Measurements from ENCODE around the gene ELOB.

Gene ELOB

DNA sequence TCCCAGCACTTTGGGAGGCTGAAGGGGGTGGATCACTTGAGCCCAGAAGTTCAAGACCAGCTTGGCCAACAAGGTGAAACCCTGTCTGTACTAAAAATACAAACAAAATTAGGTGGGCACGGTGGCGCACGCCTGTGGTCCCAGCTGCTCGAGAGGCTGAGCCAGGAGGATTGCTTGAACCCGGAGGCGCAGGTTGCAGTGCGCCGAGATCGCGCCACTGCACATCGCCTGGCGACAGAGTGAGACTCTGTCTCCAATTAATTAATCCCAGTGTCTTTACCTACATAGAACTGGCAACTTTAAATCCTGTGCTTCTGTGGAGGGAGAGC lies 1.5 kb upstream of the ELOB start:
- no peaks in the 10 kb centered on the region for H3K9me3 Mint-ChIP-seq
- H3K27ac Mint-ChIP-seq: peak overlapping the region; percentile 99
- peak overlapping the region; percentile 91 for H3K4me3 Mint-ChIP-seq
- no peak for ATAC-seq
- H3K36me3 Mint-ChIP-seq: no peaks in the 10 kb centered on the region
- H3K27me3 Mint-ChIP-seq: no peaks in the 10 kb centered on the region
- H3K4me1 Mint-ChIP-seq: peaks cover 33% of the 10 kb centered on the region

DNA sequence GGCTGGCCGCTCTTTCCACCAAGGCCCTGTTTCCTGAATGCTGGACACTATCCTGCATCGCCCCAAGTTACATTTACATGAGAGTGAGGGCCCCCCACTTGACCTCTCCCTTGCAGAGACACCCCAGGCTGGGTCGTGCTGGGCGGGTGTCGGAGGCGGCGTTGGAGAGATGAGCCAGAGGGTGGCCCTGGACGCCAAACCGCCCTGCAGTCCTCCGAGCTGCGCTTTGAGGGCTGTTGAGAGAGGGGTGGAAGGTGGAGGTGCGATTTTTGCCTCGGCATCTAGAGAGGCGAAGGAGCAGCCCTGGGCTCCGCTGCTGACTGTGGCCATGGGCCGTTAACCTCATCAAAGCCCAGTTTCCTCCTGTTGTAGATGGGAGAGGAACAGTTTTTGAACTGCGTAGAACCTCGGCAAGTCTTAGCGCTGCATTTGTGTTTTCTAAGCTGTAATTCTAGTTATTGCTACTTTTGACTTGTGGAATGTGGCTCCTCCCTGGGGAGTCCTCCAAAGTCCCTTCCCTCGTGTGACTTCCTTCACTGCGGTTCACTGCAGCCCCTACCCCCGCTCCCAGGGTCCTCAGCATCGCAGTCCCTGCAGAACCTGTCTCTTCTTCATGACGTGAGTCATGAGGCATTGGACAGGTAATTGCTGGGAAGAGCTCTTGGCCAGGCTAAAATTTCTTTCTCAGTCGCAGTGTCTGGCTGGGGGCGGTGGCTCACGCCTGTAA lies 986 bp upstream of the ELOB start:
- Mint-ChIP-seq H3K36me3 (peaks cover under 1% of the 10 kb centered on the region), H3K4me3 (peak overlapping the region; percentile 91), H3K4me1 (peaks cover 33% of the 10 kb centered on the region), H3K27me3 (no peaks in the 10 kb centered on the region), H3K9me3 (no peaks in the 10 kb centered on the region), H3K27ac (peak overlapping the region; percentile 99)
- peak; percentile 40 for ATAC-seq

DNA sequence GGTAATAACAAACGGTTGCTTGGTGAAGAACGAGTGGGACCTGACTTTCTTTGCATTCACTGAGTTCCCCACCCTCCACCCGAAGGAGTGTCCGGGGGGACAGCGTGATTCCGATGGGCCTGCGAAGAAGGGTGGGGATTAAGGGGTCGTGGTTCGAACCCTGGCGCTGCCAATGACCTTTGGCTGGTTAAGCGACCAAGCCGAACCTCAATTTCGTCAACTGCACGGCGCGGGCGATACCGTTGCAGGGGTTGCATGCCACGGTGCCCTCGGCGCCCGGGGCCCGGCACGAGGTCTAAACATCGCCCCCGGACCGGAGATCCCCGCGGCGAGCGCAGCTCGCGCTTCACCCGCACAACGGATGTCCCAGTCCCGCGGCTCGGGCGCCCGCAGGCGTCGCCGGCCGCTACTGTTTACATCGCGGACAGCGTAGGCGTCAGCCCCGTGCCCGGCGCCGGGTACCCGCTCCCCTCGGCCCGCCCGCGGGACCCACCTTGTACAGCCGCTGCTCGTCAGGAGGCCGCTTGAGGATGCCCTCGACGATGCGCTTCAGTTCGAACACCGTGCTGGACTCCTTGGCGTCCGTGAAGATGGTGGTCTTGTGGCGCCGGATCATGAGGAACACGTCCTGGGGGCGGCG lies 460 bp downstream of the ELOB start:
- Mint-ChIP-seq H3K4me3 (peak overlapping the region; percentile 91), H3K9me3 (no peaks in the 10 kb centered on the region), H3K27ac (peak overlapping the region; percentile 99), H3K36me3 (peaks cover 13% of the 10 kb centered on the region), H3K4me1 (peaks cover 40% of the 10 kb centered on the region), H3K27me3 (no peaks in the 10 kb centered on the region)
- peak; percentile 65 for ATAC-seq

DNA sequence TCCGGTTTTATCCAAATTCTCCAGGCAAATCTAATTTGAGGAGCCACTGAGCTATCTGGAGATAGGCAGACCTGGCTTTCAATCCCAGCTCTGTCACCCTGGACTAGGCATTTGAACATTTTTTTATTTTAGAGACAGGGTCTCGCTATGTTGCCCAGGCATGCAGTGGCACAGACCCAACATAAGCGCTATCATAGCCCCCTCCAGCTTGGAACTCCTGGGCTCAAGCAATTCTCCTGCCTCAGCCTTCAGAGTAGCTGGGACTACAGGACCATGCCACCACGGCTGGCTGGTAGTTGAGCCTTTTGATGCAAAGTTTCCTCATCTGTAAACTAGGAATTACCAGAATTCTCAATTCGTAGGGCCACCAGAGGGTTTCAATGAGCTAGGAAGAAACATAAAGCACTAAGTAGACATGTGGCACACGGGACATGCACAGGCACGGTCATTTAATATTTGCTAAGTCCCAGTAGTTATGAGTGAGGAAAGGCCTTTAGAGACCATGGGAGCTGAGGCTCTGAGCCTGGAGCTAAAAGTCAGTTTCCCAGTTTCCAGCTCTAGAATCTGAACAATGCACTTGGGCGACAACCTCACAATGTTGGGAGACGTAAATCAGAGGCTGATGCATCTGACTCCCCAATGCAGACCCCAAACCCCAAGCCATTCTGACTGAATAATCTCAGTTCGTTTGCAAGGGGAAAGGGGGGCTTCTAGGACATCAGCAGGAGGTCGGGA lies 1.1 kb downstream of the ELOB start:
- no peak for ATAC-seq
- H3K4me3 Mint-ChIP-seq: peak overlapping the region; percentile 91
- H3K9me3 Mint-ChIP-seq: no peaks in the 10 kb centered on the region
- H3K27me3 Mint-ChIP-seq: no peaks in the 10 kb centered on the region
- peaks cover 17% of the 10 kb centered on the region for H3K36me3 Mint-ChIP-seq
- peaks cover 43% of the 10 kb centered on the region for H3K4me1 Mint-ChIP-seq
- H3K27ac Mint-ChIP-seq: peak overlapping the region; percentile 99

DNA sequence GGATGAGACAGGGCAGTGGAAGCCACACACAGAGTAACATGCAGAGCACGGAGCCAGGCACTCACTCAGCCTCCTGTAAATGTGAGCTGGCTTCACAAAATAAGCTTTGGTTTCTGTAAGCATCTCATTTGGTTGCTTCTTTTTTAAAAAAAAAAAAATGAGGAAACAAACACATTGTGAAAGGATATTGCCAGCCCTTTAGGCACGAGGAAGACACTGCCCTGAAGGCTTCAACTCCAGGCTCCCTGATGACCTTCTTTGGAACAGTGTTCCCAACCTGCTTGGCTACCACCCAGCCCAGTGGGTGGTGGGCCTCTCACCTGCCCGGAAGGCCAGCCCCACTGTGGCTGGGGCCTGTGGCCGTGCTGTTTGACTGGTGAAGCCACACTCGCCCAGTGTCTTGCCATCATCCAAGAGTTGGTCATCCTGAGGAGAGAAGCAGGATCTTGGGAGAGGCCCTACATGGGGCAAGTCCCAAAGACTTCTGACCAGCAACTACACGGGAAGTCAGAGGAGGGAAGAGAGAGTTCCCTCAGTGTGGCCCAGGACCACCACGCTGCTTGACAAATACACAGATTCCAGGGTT lies 1.9 kb downstream of the ELOB start:
- no peaks in the 10 kb centered on the region for H3K27me3 Mint-ChIP-seq
- ATAC-seq: no peak
- peaks cover 46% of the 10 kb centered on the region for H3K4me1 Mint-ChIP-seq
- peaks cover 22% of the 10 kb centered on the region for H3K36me3 Mint-ChIP-seq
- H3K9me3 Mint-ChIP-seq: no peaks in the 10 kb centered on the region
- no peak overlapping the region for H3K27ac Mint-ChIP-seq
- H3K4me3 Mint-ChIP-seq: peak overlapping the region; percentile 41

DNA sequence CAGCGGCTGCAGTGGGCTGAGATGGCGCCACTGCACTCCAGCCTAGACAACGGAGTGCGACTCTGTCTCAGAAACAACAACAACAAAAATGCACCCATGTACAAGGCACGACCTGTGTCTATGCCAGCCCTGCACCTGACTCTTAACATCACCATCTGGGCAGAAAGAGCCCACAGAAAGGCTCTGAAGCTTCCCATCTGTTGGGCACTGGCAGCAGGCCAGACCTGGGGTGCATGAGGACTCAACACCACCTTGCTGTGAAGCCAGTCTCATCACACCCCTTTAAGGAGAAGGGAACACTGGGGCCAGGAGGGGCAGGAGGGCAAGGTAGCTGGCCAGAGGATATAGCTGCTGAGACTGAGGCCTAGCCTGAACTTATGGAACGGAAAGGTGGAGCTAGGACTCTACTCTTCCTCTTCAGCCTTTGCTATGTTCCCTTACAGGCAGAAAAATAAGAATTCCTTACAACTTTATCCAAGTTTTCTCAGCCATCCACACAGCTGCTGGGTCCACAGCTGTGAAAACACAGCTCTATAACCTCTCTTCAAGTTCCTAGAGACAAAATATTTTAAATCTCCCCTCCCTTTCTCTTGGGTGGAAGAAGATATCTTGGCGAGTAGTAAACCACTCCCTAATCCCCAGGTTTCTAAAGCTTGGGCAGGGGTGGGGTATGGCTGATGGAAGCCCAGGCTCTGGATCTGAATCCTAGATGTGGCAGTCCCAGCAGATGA lies 2.8 kb downstream of the ELOB start:
- Mint-ChIP-seq H3K4me3 (no peak overlapping the region), H3K27me3 (no peaks in the 10 kb centered on the region), H3K9me3 (no peaks in the 10 kb centered on the region), H3K27ac (peak overlapping the region; percentile 24), H3K4me1 (peaks cover 47% of the 10 kb centered on the region), H3K36me3 (peaks cover 31% of the 10 kb centered on the region)
- ATAC-seq: no peak

DNA sequence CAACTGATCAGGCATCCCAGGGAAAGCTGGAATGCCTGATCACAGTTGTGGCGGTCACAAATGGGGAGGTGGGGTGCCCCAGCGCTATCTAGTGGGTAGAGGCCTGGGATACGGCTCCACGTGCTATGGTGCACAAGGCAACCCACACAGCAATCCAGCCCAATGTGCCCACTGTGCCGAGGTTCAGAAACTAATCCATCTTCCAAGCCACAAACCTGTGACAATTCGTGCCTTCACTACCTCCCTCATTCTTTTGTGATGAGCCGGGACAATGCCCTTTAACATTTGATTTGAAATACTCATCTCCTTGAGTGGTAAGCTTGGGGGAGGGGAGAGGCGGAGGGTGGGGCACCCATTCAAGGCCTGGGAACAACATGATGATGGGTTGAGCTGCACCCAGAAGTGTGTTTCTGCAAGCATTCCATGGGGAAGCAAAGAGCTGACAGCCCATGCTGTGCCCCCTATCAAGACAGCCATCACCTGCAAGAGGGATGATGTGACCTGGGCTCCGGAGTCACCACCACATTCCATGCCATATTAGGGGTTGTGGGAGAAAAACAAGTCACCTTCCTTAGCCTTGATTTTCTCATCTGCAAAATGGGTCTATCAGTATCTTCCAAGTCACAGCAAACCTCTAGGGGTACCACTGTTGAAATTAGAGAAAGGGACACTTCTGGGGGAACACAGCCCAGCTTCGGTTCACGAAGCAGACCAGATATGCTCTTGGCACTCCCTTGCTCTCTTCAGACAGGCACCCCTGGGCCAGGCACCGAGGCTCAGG lies 3.7 kb downstream of the ELOB start:
- peaks cover 49% of the 10 kb centered on the region for H3K4me1 Mint-ChIP-seq
- peak overlapping the region; percentile 7 for H3K27ac Mint-ChIP-seq
- H3K36me3 Mint-ChIP-seq: peaks cover 39% of the 10 kb centered on the region
- H3K4me3 Mint-ChIP-seq: no peak overlapping the region
- ATAC-seq: no peak
- H3K27me3 Mint-ChIP-seq: no peaks in the 10 kb centered on the region
- no peaks in the 10 kb centered on the region for H3K9me3 Mint-ChIP-seq

DNA sequence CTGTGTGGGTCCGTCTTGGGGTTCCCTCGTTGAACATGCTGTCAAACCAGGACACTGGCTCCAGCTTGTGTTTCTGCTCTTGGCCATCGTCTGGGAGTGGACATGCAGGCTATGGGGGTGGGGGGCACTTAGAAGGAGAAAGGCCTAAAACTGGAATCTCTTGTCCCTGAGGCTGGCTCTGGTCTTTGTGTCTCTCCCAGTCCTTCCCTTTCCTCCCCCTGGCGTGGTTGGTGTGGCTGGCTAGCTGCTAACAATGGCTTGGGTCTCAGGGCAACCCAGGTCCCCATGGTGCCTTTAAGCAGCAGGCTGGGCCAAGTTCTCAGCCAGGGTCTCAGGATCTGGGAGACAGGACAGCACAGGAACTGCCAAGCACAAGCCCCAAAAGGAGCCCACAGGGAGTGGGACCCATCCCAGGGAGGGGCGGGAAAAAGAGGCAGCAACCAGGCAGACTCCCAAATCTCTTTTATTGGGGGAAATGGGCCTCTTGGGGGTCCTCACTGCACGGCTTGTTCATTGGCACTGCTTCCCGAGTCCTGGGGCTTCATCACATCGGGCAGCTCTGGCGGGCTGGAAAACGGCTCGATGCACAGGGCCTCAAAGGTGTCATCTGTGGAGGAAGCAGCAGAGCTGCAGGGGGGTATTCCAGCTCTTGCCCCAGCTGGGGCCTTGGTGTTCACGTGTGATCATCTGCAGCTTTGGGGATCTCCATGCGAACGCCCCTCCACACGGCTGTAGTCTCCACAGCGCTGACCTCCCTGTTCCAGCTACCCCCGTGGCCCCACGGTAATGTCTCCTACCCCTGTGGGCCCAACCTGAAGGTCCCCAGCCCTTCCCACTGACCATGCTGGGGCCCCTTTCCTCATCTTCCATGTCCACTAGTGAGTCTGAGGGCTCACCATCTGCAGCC lies 5.3 kb downstream of the ELOB start:
- Mint-ChIP-seq H3K9me3 (no peaks in the 10 kb centered on the region), H3K4me3 (no peak overlapping the region), H3K36me3 (peaks cover 51% of the 10 kb centered on the region), H3K27ac (peak overlapping the region; percentile 27), H3K4me1 (peaks cover 48% of the 10 kb centered on the region), H3K27me3 (no peaks in the 10 kb centered on the region)
- no peak for ATAC-seq

DNA sequence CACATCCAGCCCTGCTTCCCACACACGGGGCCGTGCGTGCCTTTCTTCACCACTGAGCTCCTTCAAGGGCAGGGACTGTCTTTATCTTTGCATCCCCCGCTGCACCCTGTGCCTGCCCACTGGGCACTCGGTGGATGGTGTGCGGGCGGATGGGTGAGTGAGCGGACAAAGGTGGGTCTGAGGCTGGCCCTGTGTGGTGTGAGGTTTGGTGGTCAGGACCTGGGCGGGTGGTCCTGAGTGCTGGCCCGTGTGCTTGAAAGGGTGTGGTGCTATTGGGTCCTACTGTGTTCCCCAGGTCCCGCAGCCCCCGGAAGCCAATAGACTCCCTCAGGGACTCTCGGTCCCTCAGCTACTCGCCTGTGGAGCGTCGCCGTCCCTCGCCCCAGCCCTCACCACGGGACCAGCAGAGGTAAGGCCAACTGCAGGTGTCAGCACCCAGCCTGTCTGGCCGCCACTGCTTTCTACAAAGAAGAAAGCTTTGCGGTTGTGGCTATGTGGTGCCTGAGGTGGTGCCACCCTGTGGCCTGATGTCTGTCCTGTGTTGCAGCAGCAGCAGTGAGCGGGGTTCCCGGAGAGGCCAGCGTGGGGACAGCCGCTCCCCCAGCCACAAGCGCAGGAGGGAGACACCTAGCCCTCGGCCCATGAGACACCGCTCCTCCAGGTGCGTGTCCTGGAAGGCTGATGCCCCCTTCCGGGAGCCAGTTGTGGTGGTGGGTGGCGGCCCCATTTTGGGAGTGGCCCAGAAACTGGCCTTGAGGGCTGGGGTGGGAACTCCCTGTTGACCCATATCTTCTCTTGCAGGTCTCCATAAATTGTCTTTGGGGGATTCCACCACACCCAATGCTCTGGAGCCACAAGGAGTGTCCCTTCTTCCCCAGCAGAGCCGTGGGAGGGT lies 6.8 kb downstream of the ELOB start:
- Mint-ChIP-seq H3K36me3 (peaks cover 66% of the 10 kb centered on the region), H3K27me3 (no peaks in the 10 kb centered on the region), H3K27ac (peak overlapping the region; percentile 48), H3K4me1 (peaks cover 39% of the 10 kb centered on the region), H3K4me3 (no peak overlapping the region), H3K9me3 (no peaks in the 10 kb centered on the region)
- ATAC-seq: peak; percentile 31

DNA sequence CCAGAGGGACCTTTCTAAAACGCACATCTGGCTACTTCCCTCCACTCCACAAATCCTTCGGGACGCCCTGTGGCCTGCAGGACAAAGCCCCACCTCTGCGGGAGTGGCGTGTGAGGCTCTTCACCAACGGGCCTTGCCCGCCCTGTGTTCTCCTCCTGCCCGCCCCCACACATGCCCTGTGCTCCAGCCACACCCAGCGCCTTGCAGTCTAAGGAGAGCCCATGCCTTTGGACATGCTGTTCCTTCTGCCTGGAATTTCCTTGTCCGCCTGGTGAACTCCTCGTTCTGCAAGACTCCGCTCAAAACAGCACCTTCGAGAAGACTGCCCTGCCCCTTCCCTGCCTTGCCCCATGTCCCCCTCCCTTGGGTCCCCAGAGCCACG lies 7.4 kb downstream of the ELOB start:
- Mint-ChIP-seq H3K27me3 (no peaks in the 10 kb centered on the region), H3K9me3 (no peaks in the 10 kb centered on the region), H3K4me3 (peak overlapping the region; percentile 44), H3K4me1 (peaks cover 39% of the 10 kb centered on the region), H3K36me3 (peaks cover 72% of the 10 kb centered on the region), H3K27ac (peak overlapping the region; percentile 48)
- no peak for ATAC-seq

DNA sequence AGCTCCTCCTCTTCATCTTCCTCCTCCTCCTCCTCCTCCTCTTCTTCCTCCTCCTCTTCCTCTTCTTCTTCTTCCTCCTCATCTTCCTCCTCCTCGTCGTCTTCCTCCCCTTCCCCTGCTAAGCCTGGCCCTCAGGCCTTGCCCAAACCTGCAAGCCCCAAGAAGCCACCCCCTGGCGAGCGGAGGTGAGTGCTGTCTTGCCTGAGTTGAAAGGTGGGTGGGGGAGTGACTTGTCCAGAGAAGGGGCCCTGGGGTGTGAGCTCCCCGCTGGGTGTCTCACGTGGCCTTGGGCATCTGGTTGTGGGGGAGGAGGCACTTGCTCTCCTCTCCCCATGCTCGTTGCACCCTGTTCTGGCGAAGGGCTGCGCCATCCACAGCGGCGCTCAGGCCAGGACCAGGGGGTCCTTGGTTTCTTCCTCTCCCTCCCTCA lies 8.0 kb downstream of the ELOB start:
- no peak overlapping the region for H3K4me3 Mint-ChIP-seq
- no peaks in the 10 kb centered on the region for H3K27me3 Mint-ChIP-seq
- peaks cover 35% of the 10 kb centered on the region for H3K4me1 Mint-ChIP-seq
- H3K9me3 Mint-ChIP-seq: no peaks in the 10 kb centered on the region
- peaks cover 77% of the 10 kb centered on the region for H3K36me3 Mint-ChIP-seq
- peak overlapping the region; percentile 48 for H3K27ac Mint-ChIP-seq
- no peak for ATAC-seq

DNA sequence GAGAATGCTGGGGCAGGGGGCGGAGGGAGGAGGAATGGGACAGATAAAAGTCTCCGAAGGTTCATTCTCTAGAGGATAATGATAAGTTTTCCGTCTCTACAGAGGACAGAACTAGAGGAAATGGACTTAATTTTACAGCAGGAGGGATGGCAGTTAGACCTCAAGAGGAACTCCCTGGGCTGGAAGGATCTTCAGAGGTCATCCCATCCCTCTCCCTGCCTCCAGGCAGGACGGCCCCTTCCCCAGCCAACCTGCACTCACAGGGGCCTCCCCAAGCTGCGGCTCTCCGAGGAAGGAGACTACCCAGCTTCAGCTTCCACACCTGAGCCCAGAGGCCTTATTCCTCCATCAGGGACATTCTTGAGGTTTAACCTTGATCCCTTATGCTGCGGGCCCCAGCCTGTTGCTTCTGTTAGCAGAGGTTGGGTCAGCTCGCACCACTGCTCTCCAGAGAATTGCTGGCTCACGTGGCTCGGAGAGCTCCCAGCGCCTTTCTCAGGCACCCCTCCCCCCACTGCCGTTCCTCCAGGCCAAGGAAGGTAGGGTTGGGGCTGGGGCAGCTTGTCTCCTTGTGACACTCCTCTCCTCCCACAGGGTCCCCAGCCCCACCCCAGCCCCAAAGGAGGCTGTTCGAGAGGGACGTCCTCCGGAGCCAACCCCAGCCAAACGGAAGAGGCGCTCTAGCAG lies 8.5 kb downstream of the ELOB start:
- Mint-ChIP-seq H3K9me3 (no peaks in the 10 kb centered on the region), H3K4me3 (no peak overlapping the region), H3K27me3 (no peaks in the 10 kb centered on the region), H3K36me3 (peaks cover 83% of the 10 kb centered on the region), H3K27ac (peak overlapping the region; percentile 48), H3K4me1 (peaks cover 33% of the 10 kb centered on the region)
- no peak for ATAC-seq

Measured in stimulated activated memory B cell treated with anti-CD40 and anti-IgM and Interleukin-4, amounts not matched to agents 10 μg/mL and 1 μg/mL and 100 μg/mL, for 72 hours (primary cell).